K562 treated with DMSO at 1 percent for 24 hours (cell line): ENCODE measurements around the gene LMBR1L. TPM values are rescaled to one million over a fixed set of nuclear protein-coding genes. Genes with fewer than 3 reads are reported as not detected.

ENCODE experiments used
- total RNA-seq: library from RNA; unstranded; fragments of 300-600 nt; gene quantifications from 2 replicates; pipeline ENCODE4 v1.2.3, GENCODE V29; 2022; ENCODE audit warnings: low read depth; ENCODE audit not compliant: insufficient read depth

LMBR1L gene
- total RNA-seq: 37.0 and 40.5 TPM in 2 replicates

GRCh38 chr12:49110464-49111155 lies at the start of gene LMBR1L:
Gene LMBR1L (minus strand): TSS chr12:49110847. CDS start chr12:49110555, 292 bp downstream.

GRCh38 chr12:49131051-49131893 lies 20.6 kb upstream of the LMBR1L start, which contains the start of gene TUBA1B:
Gene TUBA1B (minus strand): TSS chr12:49131395. CDS start chr12:49131300, 95 bp downstream.

GRCh38 chr12:49094160-49094974 lies 16.3 kb downstream of the LMBR1L start, which contains the start of gene DHH:
Gene DHH (minus strand): TSS chr12:49094801. CDS start chr12:49094512, 289 bp downstream.

GRCh38 chr12:49069507-49070346 lies 40.9 kb downstream of the LMBR1L start, which contains the start of gene RHEBL1:
Gene RHEBL1 (minus strand): TSS chr12:49069979. CDS start chr12:49069785, 194 bp downstream.

GRCh38 chr12:49060237-49061156 lies 50.1 kb downstream of the LMBR1L start, which contains the start of gene KMT2D:
Gene KMT2D (minus strand): TSS chr12:49060794. CDS start chr12:49055324, 5,470 bp downstream.

Other genes starting within 250 kb of the LMBR1L start
- 2.8 TPM in 2 replicates for gene RND1, start 245.0 kb downstream of the LMBR1L start, total RNA-seq
- 3.8 and 4.3 TPM in 2 replicates for gene FKBP11, start 185.4 kb downstream of the LMBR1L start, total RNA-seq
- gene ARF3, start 153.4 kb downstream of the LMBR1L start, total RNA-seq: 93.5 and 100 TPM in 2 replicates
- gene WNT10B, start 139.1 kb downstream of the LMBR1L start, total RNA-seq: 0.36 and 1.3 TPM in 2 replicates
- not detected in 2 replicates for gene WNT1, start 132.5 kb downstream of the LMBR1L start, total RNA-seq
- 0.63 and 0.68 TPM in 2 replicates for gene DDN, start 111.5 kb downstream of the LMBR1L start, total RNA-seq
- gene PRKAG1, start 92.1 kb downstream of the LMBR1L start, total RNA-seq: 65.8 and 65.9 TPM in 2 replicates
- 37.3 and 38.9 TPM in 2 replicates for gene KMT2D, start 50.1 kb downstream of the LMBR1L start, total RNA-seq
- gene RHEBL1, start 40.9 kb downstream of the LMBR1L start, total RNA-seq: 21.6 and 22.2 TPM in 2 replicates
- 1.3 and 2.4 TPM in 2 replicates for gene DHH, start 16.0 kb downstream of the LMBR1L start, total RNA-seq
- 2,823 and 2,914 TPM in 2 replicates for gene TUBA1B, start 20.5 kb upstream of the LMBR1L start, total RNA-seq
- gene TUBA1A, start 78.2 kb upstream of the LMBR1L start, total RNA-seq: 60.6 and 68.2 TPM in 2 replicates
- gene TUBA1C, start 154.2 kb upstream of the LMBR1L start, total RNA-seq: 849 and 868 TPM in 2 replicates
- gene PRPH, start 184.3 kb upstream of the LMBR1L start, total RNA-seq: 1.8 and 2.6 TPM in 2 replicates
- 66.6 and 80.7 TPM in 2 replicates for gene TROAP, start 212.4 kb upstream of the LMBR1L start, total RNA-seq
- gene C1QL4, start 226.3 kb upstream of the LMBR1L start, total RNA-seq: 3.1 and 4.9 TPM in 2 replicates
- gene DNAJC22, start 236.0 kb upstream of the LMBR1L start, total RNA-seq: 0.14 and 0.50 TPM in 2 replicates